NT2/D1 (cell line): ENCODE results near the gene TSPEAR.

ENCODE experiments used
- SUZ12 ChIP-seq: IDR thresholded peaks from 2 replicates; pipeline ENCODE4 v1.6.1; 2011; ENCODE audit not compliant: insufficient read length, insufficient read depth; ENCODE audit errors: extremely low read depth
- YY1 ChIP-seq: IDR thresholded peaks from 2 replicates; pipeline ENCODE4 v1.6.1; 2011; ENCODE audit not compliant: insufficient read length, insufficient read depth

GRCh38 chr21:44578371-44579055 lies 132.9 kb downstream of the TSPEAR start:
- no peak for TF ChIP-seq YY1
- TF ChIP-seq SUZ12, result no peak
